H9 (cell line): ENCODE measurements around the gene KRT6C. TPM values are rescaled to one million over a fixed set of nuclear protein-coding genes. Genes with fewer than 3 reads are reported as not detected.
"Not testable (repeated sequence)": the region's sequence is repeated elsewhere in the genome, so short reads cannot be mapped to it uniquely, and the experiment has no call there.

ENCODE experiments used
- DNase-seq: peaks from one replicate; pipeline ENCODE4 v3.0.0-alpha.2; 2017
- H2AFZ ChIP-seq: one replicate; pipeline ENCODE4 v1.6.1; 2013; ENCODE audit warnings: mild to moderate bottlenecking, low read length, control low read depth, moderate library complexity
- H2AK5ac ChIP-seq: 2 replicates; pipeline ENCODE4 v1.6.1; 2013; ENCODE audit warnings: low read length, control low read depth, mixed read lengths; ENCODE audit not compliant: insufficient read length
- H2BK120ac ChIP-seq: one replicate; pipeline ENCODE4 v1.6.1; 2013; ENCODE audit warnings: low read depth, mild to moderate bottlenecking, low read length, control low read depth, inconsistent platforms; ENCODE audit not compliant: poor library complexity, severe bottlenecking
- H2BK12ac ChIP-seq: 2 replicates; pipeline ENCODE4 v1.6.1; 2013; ENCODE audit warnings: low read length, control low read depth, mixed read lengths, low read depth; ENCODE audit not compliant: insufficient read length
- H2BK15ac ChIP-seq: 2 replicates; pipeline ENCODE4 v1.6.1; 2013; ENCODE audit warnings: low read depth, low read length, control low read depth
- H2BK20ac ChIP-seq: one replicate; pipeline ENCODE4 v1.6.1; 2013; ENCODE audit warnings: low read depth, mild to moderate bottlenecking, low read length, control low read depth, inconsistent platforms; ENCODE audit not compliant: poor library complexity, severe bottlenecking
- H2BK5ac ChIP-seq: 2 replicates; pipeline ENCODE4 v1.6.1; 2013; ENCODE audit warnings: low read length, control low read depth, mixed read lengths; ENCODE audit not compliant: insufficient read length
- H3K14ac ChIP-seq: 2 replicates; pipeline ENCODE4 v1.6.1; 2013; ENCODE audit warnings: low read length, control low read depth; ENCODE audit not compliant: insufficient read depth
- H3K18ac ChIP-seq: 2 replicates; pipeline ENCODE4 v1.6.1; 2013; ENCODE audit warnings: low read depth, mild to moderate bottlenecking, mixed read lengths, low read length, control low read depth; ENCODE audit not compliant: insufficient read length
- H3K23ac ChIP-seq: 2 replicates; pipeline ENCODE4 v1.6.1; 2013; ENCODE audit warnings: low read length, control low read depth, mixed read lengths, low read depth; ENCODE audit not compliant: insufficient read length
- H3K23me2 ChIP-seq: 2 replicates; pipeline ENCODE4 v1.6.1; 2013; ENCODE audit warnings: low read depth, mild to moderate bottlenecking, mixed read lengths, low read length, control low read depth; ENCODE audit not compliant: insufficient read length, poor library complexity, severe bottlenecking
- H3K27ac ChIP-seq: 2 replicates; pipeline ENCODE4 v1.5.1; 2013; ENCODE audit warnings: low read length, control low read depth, mixed read lengths, low read depth; ENCODE audit not compliant: insufficient read length
- H3K27me3 ChIP-seq: 2 replicates; pipeline ENCODE4 v1.6.1; 2013; ENCODE audit warnings: low read length, control low read depth, inconsistent platforms; ENCODE audit not compliant: insufficient read depth
- H3K4ac ChIP-seq: 2 replicates; pipeline ENCODE4 v1.6.1; 2013; ENCODE audit warnings: low read depth, mild to moderate bottlenecking, control low read depth, inconsistent platforms, low read length, moderate library complexity
- H3K4me1 ChIP-seq: 2 replicates; pipeline ENCODE4 v1.6.1; 2013; ENCODE audit warnings: low read length, control low read depth, inconsistent platforms; ENCODE audit not compliant: insufficient read depth
- H3K4me2 ChIP-seq: 2 replicates; pipeline ENCODE4 v1.6.1; 2013; ENCODE audit warnings: low read length, control low read depth, mixed read lengths; ENCODE audit not compliant: insufficient read length, insufficient read depth
- H3K56ac ChIP-seq: 2 replicates; pipeline ENCODE4 v1.6.1; 2013; ENCODE audit warnings: low read depth, mild to moderate bottlenecking, mixed read lengths, low read length, control low read depth; ENCODE audit not compliant: insufficient read length
- H3K79me1 ChIP-seq: 2 replicates; pipeline ENCODE4 v1.6.1; 2013; ENCODE audit warnings: low read depth, mild to moderate bottlenecking, moderate library complexity, low read length, control low read depth, inconsistent platforms; ENCODE audit not compliant: insufficient read depth, poor library complexity, severe bottlenecking
- H3K79me2 ChIP-seq: 2 replicates; pipeline ENCODE4 v1.6.1; 2013; ENCODE audit warnings: low read length, control low read depth, inconsistent platforms; ENCODE audit not compliant: insufficient read depth
- H3K9ac ChIP-seq: 2 replicates; pipeline ENCODE4 v1.6.1; 2013; ENCODE audit warnings: low read length, control low read depth, mixed read lengths; ENCODE audit not compliant: insufficient read length; ENCODE audit errors: extremely low read depth
- H3K9me3 ChIP-seq: one replicate; pipeline ENCODE4 v1.6.1; 2013; ENCODE audit warnings: low read depth, low read length, inconsistent platforms; ENCODE audit not compliant: control insufficient read depth
- H3T11ph ChIP-seq: one replicate; pipeline ENCODE4 v1.6.1; 2013; ENCODE audit warnings: mild to moderate bottlenecking, low read length, control low read depth, inconsistent platforms
- H4K20me1 ChIP-seq: one replicate; pipeline ENCODE4 v1.6.1; 2013; ENCODE audit not compliant: control insufficient read depth, insufficient read length, insufficient read depth
- H4K5ac ChIP-seq: 2 replicates; pipeline ENCODE4 v1.6.1; 2013; ENCODE audit warnings: low read depth, mild to moderate bottlenecking, mixed read lengths, low read length, control low read depth; ENCODE audit not compliant: insufficient read length
- H4K8ac ChIP-seq: replicated peaks from 2 replicates; pipeline ENCODE4 v1.6.1; 2013; ENCODE audit warnings: low read length, control low read depth, mixed read lengths, low read depth; ENCODE audit not compliant: insufficient read length
- H4K91ac ChIP-seq: 2 replicates; pipeline ENCODE4 v1.6.1; 2013; ENCODE audit warnings: low read depth, mild to moderate bottlenecking, moderate library complexity, mixed read lengths, low read length, control low read depth; ENCODE audit not compliant: insufficient read length
- H3K27ac Mint-ChIP-seq, 3 experiments: 2 replicates in 2 of 3; 3 replicates in 1 of 3; pipeline ENCODE4 v1.8.0; 2020 to 2021; ENCODE audit warnings: mixed read lengths in 3 of 3, mild to moderate bottlenecking in 1 of 3, moderate library complexity in 1 of 3
- H3K27me3 Mint-ChIP-seq: 2 replicates; pipeline ENCODE4 v1.8.0; 2021; ENCODE audit warnings: low read depth, mild to moderate bottlenecking, moderate library complexity, mixed read lengths
- H3K36me3 Mint-ChIP-seq, 3 experiments: 2 replicates in 2 of 3; 3 replicates in 1 of 3; pipeline ENCODE4 v1.8.0; 2020 to 2021; ENCODE audit warnings: low read depth in 3 of 3, mixed read lengths in 3 of 3; ENCODE audit not compliant: insufficient read depth in 1 of 3
- H3K4me1 Mint-ChIP-seq, 2 experiments: 2 replicates each; pipeline ENCODE4 v1.8.0; 2020; ENCODE audit warnings: mixed read lengths in 2 of 2
- H3K4me3 Mint-ChIP-seq, 2 experiments: 2 replicates in 1 of 2; 3 replicates in 1 of 2; pipeline ENCODE4 v1.8.0; 2020 to 2021; ENCODE audit warnings: mild to moderate bottlenecking in 2 of 2, mixed read lengths in 2 of 2, moderate library complexity in 1 of 2
- H3K9me3 Mint-ChIP-seq, 2 experiments: 2 replicates in 1 of 2; 3 replicates in 1 of 2; pipeline ENCODE4 v1.8.0; 2020; ENCODE audit warnings: mild to moderate bottlenecking in 2 of 2, mixed read lengths in 2 of 2, moderate library complexity in 1 of 2
- WGBS: extraction: QIAGEN DNeasy Blood & Tissue Kit; methylation state at CpG from one replicate; pipeline ENCODE4 v1.1.7; 2013; ENCODE audit warnings: missing lambda C conversion rate, low lambda C conversion rate, mixed read lengths; ENCODE audit not compliant: insufficient read length; ENCODE audit errors: extremely low coverage; 5-methylcytosine and 5-hydroxymethylcytosine counted together
- total RNA-seq: library from RNA; stranded (reverse); gene quantifications from 2 replicates; pipeline ENCODE4 v1.2.1, GENCODE V29; 2021
- TF ChIP-seq, protein P1 (sequence below): fragments of 200-600 bp; sonication (generic); conservative IDR thresholded peaks from 3 replicates; pipeline ENCODE4 v1.8.0; 2021; ENCODE audit warnings: antibody characterized with exemption, mild to moderate bottlenecking

Gene KRT6C
- total RNA-seq, 1 experiment from 2014 or later, result not detected

DNA sequence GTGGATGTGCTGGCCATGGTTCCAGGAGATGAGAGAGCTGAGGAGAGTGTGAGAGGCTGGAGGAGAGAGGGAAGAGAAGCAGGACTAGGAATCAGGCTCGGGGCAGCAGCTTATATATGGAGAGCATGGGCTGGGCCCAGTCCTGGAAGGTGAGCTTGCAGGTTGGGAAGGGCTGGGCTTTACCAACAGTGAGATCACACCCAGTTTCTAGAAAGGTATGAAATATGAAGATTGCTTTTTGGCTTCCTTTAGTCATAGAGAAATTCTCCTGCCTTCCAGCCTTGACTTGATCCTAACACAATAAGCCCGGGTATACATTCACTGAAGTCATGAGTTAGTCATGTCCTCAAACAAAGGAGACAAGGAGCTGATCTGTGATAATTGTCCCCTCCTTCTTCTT is 19.6 kb upstream of the KRT6C start, which contains the start of gene KRT6A:
Gene KRT6A (minus strand): TSS at position 86 of the 400 bp plus-strand sequence. CDS start 69 bp downstream, at position 17.
- Histone ChIP-seq H3K79me1 (no peaks in the 10 kb centered on the region), H2AFZ (no peak within 1 kb of the TSS), H2BK5ac (no peak within 1 kb of the TSS), H3K18ac (no peak within 1 kb of the TSS), H3K9me3 (no peaks in the 10 kb centered on the region), H3K4me1 (peaks cover 6% of the 10 kb centered on the region; the same call in 1 of the 2 replicates), H3K23ac (no peak within 1 kb of the TSS), H3K27ac (no peak within 1 kb of the TSS), H3K4me2 (no peak within 1 kb of the TSS), H2BK15ac (no peak within 1 kb of the TSS), H4K20me1 (no peaks in the 10 kb centered on the region), H3K4ac (no peak within 1 kb of the TSS), H2AK5ac (no peak within 1 kb of the TSS), H2BK120ac (no peak within 1 kb of the TSS), H3K23me2 (no peaks in the 10 kb centered on the region), H4K8ac (no peak within 1 kb of the TSS), H3K56ac (no peak within 1 kb of the TSS), H3K9ac (no peak within 1 kb of the TSS), H4K91ac (no peak within 1 kb of the TSS), H4K5ac (no peak within 1 kb of the TSS), H3K79me2 (no peaks in the 10 kb centered on the region), H2BK12ac (no peak within 1 kb of the TSS), H2BK20ac (no peak within 1 kb of the TSS), H3K14ac (no peak within 1 kb of the TSS), H3T11ph (no peak within 1 kb of the TSS), H3K27me3 (no peaks in the 10 kb centered on the region)
- no peak within 1 kb of the TSS; a peak in 1 of 5 replicates for H3K4me3 Mint-ChIP-seq
- no peaks in the 10 kb centered on the region; a peak in 2 of 7 replicates for H3K36me3 Mint-ChIP-seq
- WGBS, result no CpG with 5 or more reads among the region's 2 CpGs
- peaks cover 3 to 11% of the 10 kb centered on the region in 2 experiments for H3K9me3 Mint-ChIP-seq
- no peak for DNase-seq
- peaks cover 29% of the 10 kb centered on the region for H3K27me3 Mint-ChIP-seq
- peaks cover 28 to 33% of the 10 kb centered on the region in 2 experiments for H3K4me1 Mint-ChIP-seq
- TF ChIP-seq, protein P1, sequence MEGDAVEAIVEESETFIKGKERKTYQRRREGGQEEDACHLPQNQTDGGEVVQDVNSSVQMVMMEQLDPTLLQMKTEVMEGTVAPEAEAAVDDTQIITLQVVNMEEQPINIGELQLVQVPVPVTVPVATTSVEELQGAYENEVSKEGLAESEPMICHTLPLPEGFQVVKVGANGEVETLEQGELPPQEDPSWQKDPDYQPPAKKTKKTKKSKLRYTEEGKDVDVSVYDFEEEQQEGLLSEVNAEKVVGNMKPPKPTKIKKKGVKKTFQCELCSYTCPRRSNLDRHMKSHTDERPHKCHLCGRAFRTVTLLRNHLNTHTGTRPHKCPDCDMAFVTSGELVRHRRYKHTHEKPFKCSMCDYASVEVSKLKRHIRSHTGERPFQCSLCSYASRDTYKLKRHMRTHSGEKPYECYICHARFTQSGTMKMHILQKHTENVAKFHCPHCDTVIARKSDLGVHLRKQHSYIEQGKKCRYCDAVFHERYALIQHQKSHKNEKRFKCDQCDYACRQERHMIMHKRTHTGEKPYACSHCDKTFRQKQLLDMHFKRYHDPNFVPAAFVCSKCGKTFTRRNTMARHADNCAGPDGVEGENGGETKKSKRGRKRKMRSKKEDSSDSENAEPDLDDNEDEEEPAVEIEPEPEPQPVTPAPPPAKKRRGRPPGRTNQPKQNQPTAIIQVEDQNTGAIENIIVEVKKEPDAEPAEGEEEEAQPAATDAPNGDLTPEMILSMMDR, result no peak
- peak within 1 kb of the TSS in 1 of 3 experiments; percentile 65; a peak in 1 of 7 replicates for H3K27ac Mint-ChIP-seq

DNA sequence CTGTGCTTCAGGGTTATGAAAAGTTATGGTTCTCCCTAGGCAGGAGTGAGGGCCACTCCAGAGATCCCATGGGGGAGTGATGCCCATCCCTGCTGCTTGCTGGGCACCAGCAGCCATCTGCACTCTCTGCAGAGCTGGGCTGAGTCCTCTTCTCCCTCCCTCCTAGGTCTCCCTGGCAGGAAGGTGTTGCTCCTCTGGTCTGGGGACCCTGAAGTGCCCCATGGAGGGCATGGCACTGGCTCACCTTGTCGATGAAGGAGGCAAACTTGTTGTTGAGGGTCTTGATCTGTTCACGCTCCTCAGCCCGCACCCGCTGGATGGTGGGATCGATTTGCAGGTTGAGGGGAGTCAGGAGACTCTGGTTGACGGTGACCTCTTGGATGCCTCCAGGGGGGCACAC is 18.8 kb upstream of the KRT6C start:
- not testable (repeated sequence) for DNase-seq, H3K27me3 ChIP-seq, H2BK12ac ChIP-seq, H4K91ac ChIP-seq, H2AFZ ChIP-seq, H3K9ac ChIP-seq, H4K20me1 ChIP-seq, H3K4me1 ChIP-seq, H2BK5ac ChIP-seq, H3K18ac ChIP-seq, H2BK20ac ChIP-seq, H3K79me1 ChIP-seq, H3K36me3 Mint-ChIP-seq, H3K9me3 ChIP-seq, H3K56ac ChIP-seq, H3K4me2 ChIP-seq, H3K23me2 ChIP-seq, H3T11ph ChIP-seq, H3K4me3 Mint-ChIP-seq, H3K14ac ChIP-seq, H2AK5ac ChIP-seq, H4K8ac ChIP-seq, H3K79me2 ChIP-seq, H4K5ac ChIP-seq, H2BK15ac ChIP-seq, H2BK120ac ChIP-seq, H3K27ac ChIP-seq, H3K4ac ChIP-seq, H3K23ac ChIP-seq
- WGBS, result no CpG with 5 or more reads among the region's 6 CpGs
- Mint-ChIP-seq H3K27ac (peak overlapping the region in 1 of 3 experiments; percentile 65; a peak in 1 of 7 replicates), H3K9me3 (peaks cover 2 to 11% of the 10 kb centered on the region in 2 experiments), H3K27me3 (peaks cover 29% of the 10 kb centered on the region), H3K4me1 (peaks cover 27 to 30% of the 10 kb centered on the region in 2 experiments)
